Smooth muscle cell (in vitro differentiated cells): ENCODE measurements around the gene AFAP1L2. TPM values are rescaled to one million over a fixed set of nuclear protein-coding genes. Genes with fewer than 3 reads are reported as not detected.
A peak's percentile ranks its signal among the peaks of the same experiment; 100 is the strongest.

Experiments
- DNase-seq: peaks from one replicate; lab custom pipeline; 2025; ENCODE audit not compliant: unreplicated experiment; lab: John Stamatoyannopoulos, UW
- H2AFZ ChIP-seq: fragments of 200-600 bp; sonication (generic); 2 replicates; pipeline ENCODE4 v1.6.0; 2016; ENCODE audit warnings: antibody characterized with exemption, low read depth, mild to moderate bottlenecking
- H3F3A ChIP-seq: fragments of 200-600 bp; sonication (generic); 2 replicates; pipeline ENCODE4 v1.6.0; 2017; ENCODE audit warnings: antibody characterized with exemption, low read depth
- H3K27ac ChIP-seq: fragments of 200-600 bp; sonication (generic); 2 replicates; pipeline ENCODE4 v1.5.1; 2016; ENCODE audit warnings: low read depth, mild to moderate bottlenecking
- H3K27me3 ChIP-seq: fragments of 200-600 bp; sonication (generic); 2 replicates; pipeline ENCODE4 v1.6.1; 2016; ENCODE audit warnings: low read depth, mild to moderate bottlenecking
- H3K36me3 ChIP-seq: fragments of 200-600 bp; sonication (generic); 2 replicates; pipeline ENCODE4 v1.5.1; 2016; ENCODE audit warnings: low read depth
- H3K4me1 ChIP-seq: fragments of 200-600 bp; sonication (generic); 2 replicates; pipeline ENCODE4 v1.5.1; 2016; ENCODE audit warnings: low read depth
- H3K4me2 ChIP-seq: fragments of 200-600 bp; sonication (generic); 2 replicates; pipeline ENCODE4 v1.6.0; 2016; ENCODE audit warnings: mild to moderate bottlenecking
- H3K4me3 ChIP-seq: fragments of 200-600 bp; sonication (generic); 2 replicates; pipeline ENCODE4 v1.5.1; 2016; ENCODE audit warnings: mild to moderate bottlenecking
- H3K79me2 ChIP-seq: fragments of 200-600 bp; sonication (generic); 2 replicates; pipeline ENCODE4 v1.6.0; 2016; ENCODE audit warnings: low read depth, mild to moderate bottlenecking
- H3K9ac ChIP-seq: fragments of 200-600 bp; sonication (generic); 2 replicates; pipeline ENCODE4 v1.6.0; 2016; ENCODE audit warnings: low read depth
- H3K9me3 ChIP-seq: fragments of 200-600 bp; sonication (generic); replicated peaks from 2 replicates; pipeline ENCODE4 v1.5.1; 2016; ENCODE audit warnings: low read depth
- H4K20me1 ChIP-seq: fragments of 200-600 bp; sonication (generic); 2 replicates; pipeline ENCODE4 v1.6.0; 2016; ENCODE audit warnings: low read depth
- WGBS: methylation state at CpG from one replicate; pipeline ENCODE4 v1.1.7; 2016; ENCODE audit warnings: low lambda C conversion rate; 5-methylcytosine and 5-hydroxymethylcytosine counted together
- polyA plus RNA-seq: library from polyadenylated mRNA; unstranded; fragments of >200 nt; fragmentation: Nextera tagmentation; extraction: Ambion mirVana; gene quantifications from 2 replicates; pipeline ENCODE4 v1.2.1, GENCODE V29; 2016
- total RNA-seq: library from RNA; depleted of rRNA; stranded (reverse); fragments of >200 nt; gene quantifications from 2 replicates; pipeline ENCODE4 v1.2.3, GENCODE V29; 2014
- TF ChIP-seq, protein P1 (sequence below): fragments of 200-600 bp; sonication (generic); IDR thresholded peaks from 2 replicates; pipeline ENCODE4 v1.5.1; 2017; ENCODE audit warnings: borderline replicate concordance, mild to moderate bottlenecking, antibody characterized with exemption; ENCODE audit not compliant: insufficient read depth, poor library complexity, severe bottlenecking

AFAP1L2 gene
- total and polyA plus RNA-seq, 2 experiments from 2014 or later = 43.3 to 47.2 TPM

DNA sequence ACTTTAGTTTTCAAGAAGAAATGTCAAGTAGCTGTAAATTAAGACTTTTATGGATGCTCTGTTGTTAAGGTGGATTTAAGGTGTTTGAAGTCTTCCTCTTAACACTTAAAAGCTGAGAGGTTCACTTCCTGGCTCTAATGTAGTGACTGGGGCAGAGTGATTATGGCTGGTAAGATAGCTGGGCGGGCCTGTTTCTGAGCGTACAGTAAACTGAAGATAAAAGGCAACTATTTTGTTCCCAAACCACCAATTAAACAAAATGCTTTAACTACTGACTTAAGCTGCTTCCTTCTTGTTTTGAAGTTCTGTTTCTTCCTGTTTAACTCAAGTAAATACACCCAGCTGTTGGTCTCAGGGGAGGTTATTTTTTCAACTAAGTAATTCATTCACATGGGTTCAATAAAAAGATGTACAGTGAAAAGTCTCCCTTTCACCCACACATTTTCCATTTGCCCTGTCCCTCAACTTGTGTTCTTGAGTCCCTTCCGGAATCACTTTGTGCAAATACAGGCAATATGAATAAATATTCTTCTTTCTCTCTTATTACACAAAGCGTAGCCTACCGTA is 145.9 kb downstream of the AFAP1L2 start:
- no peaks in the 10 kb centered on the region for H3K79me2 ChIP-seq
- no peak overlapping the region for H2AFZ ChIP-seq
- no peaks in the 10 kb centered on the region for H4K20me1 ChIP-seq
- peaks cover 10% of the 10 kb centered on the region for H3K4me1 ChIP-seq
- no peak overlapping the region for H3K4me3 ChIP-seq
- no peak overlapping the region for H3K9ac ChIP-seq
- H3K9me3 ChIP-seq = no peaks in the 10 kb centered on the region
- TF ChIP-seq, protein P1, sequence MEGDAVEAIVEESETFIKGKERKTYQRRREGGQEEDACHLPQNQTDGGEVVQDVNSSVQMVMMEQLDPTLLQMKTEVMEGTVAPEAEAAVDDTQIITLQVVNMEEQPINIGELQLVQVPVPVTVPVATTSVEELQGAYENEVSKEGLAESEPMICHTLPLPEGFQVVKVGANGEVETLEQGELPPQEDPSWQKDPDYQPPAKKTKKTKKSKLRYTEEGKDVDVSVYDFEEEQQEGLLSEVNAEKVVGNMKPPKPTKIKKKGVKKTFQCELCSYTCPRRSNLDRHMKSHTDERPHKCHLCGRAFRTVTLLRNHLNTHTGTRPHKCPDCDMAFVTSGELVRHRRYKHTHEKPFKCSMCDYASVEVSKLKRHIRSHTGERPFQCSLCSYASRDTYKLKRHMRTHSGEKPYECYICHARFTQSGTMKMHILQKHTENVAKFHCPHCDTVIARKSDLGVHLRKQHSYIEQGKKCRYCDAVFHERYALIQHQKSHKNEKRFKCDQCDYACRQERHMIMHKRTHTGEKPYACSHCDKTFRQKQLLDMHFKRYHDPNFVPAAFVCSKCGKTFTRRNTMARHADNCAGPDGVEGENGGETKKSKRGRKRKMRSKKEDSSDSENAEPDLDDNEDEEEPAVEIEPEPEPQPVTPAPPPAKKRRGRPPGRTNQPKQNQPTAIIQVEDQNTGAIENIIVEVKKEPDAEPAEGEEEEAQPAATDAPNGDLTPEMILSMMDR = no peak
- peak overlapping the region; percentile 62 for H3K27ac ChIP-seq
- WGBS = 53% methylated on average over 5 of the region's 5 CpGs
- no peaks in the 10 kb centered on the region for H3K27me3 ChIP-seq
- H3K36me3 ChIP-seq = no peaks in the 10 kb centered on the region
- peak overlapping the region; percentile 70 for H3K4me2 ChIP-seq
- H3F3A ChIP-seq = peaks cover 17% of the 10 kb centered on the region
- no peak for DNase-seq

DNA sequence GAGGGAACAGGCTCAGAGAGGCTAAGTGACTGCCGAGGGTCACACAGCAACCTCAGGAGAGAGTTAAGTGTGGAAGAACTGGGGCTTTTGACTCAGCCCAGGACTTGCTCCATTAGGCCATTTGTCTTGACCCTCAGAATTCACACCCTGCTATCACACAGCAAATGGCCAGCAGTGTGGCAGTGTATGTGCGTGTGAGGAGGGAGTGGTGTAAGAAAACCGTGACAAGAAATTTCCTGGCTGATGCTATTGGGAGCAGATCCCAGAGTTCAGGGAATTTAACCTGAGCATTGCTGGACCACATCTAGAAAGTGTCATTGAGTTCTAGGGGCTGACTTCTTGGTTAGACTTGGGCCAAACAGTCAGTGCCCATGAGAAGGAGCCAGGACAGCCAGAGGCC is 146.8 kb downstream of the AFAP1L2 start:
- H3F3A ChIP-seq = peaks cover 17% of the 10 kb centered on the region
- H3K9ac ChIP-seq = no peak overlapping the region
- H3K4me3 ChIP-seq = no peak overlapping the region
- no peak overlapping the region for H2AFZ ChIP-seq
- H3K27me3 ChIP-seq = no peaks in the 10 kb centered on the region
- H3K79me2 ChIP-seq = no peaks in the 10 kb centered on the region
- H3K4me2 ChIP-seq = peak overlapping the region; percentile 70
- TF ChIP-seq, protein P1 = no peak
- 58% methylated on average over 3 of the region's 3 CpGs for WGBS
- H3K27ac ChIP-seq = peak overlapping the region; percentile 62
- no peaks in the 10 kb centered on the region for H3K9me3 ChIP-seq
- DNase-seq = no peak
- H3K36me3 ChIP-seq = no peaks in the 10 kb centered on the region
- no peaks in the 10 kb centered on the region for H4K20me1 ChIP-seq
- peaks cover 10% of the 10 kb centered on the region for H3K4me1 ChIP-seq

DNA sequence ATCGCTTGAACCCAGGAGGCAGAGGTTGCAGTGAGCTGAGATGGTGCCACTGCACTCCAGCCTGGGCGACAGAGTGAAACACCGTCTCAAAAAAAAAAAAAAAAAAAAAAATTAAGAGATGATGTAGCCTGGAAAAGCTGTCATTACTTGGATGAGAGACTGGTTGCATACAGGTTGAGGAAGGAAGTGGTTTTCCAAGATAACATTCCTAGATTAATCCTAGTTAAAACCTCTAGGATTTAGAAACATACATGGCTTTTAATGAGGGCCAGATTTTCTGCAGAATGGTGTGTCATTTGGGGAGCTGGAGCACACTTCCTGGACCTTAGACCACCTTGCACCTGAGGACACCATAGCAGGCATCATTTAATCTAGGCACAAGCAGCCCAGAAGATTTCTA is 147.5 kb downstream of the AFAP1L2 start:
- H3K4me1 ChIP-seq = peaks cover 10% of the 10 kb centered on the region
- no peaks in the 10 kb centered on the region for H3K27me3 ChIP-seq
- no peaks in the 10 kb centered on the region for H3K9me3 ChIP-seq
- no peaks in the 10 kb centered on the region for H3K79me2 ChIP-seq
- no peaks in the 10 kb centered on the region for H3K36me3 ChIP-seq
- DNase-seq = no peak
- H2AFZ ChIP-seq = no peak overlapping the region
- no peak overlapping the region for H3K4me3 ChIP-seq
- peak overlapping the region; percentile 26 for H3K27ac ChIP-seq
- H3K4me2 ChIP-seq = no peak overlapping the region
- peaks cover 17% of the 10 kb centered on the region for H3F3A ChIP-seq
- TF ChIP-seq, protein P1 = no peak
- no peak overlapping the region for H3K9ac ChIP-seq
- 42% methylated on average over 3 of the region's 3 CpGs for WGBS
- H4K20me1 ChIP-seq = no peaks in the 10 kb centered on the region
